IPS-18a (cell line): Measurements from ENCODE around the gene GLP2R.
"Not testable (repeated sequence)": the region's sequence is repeated elsewhere in the genome, so short reads cannot be mapped to it uniquely, and the experiment has no call there.

Experiments used
- H3K27ac ChIP-seq: one replicate; pipeline ENCODE4 v1.5.1; 2013; ENCODE audit warnings: low read length
- H3K27me3 ChIP-seq: one replicate; pipeline ENCODE4 v1.6.1; 2013; ENCODE audit warnings: mild to moderate bottlenecking, low read length; ENCODE audit not compliant: control insufficient read depth, insufficient read depth
- H3K36me3 ChIP-seq: one replicate; pipeline ENCODE4 v1.6.1; 2013; ENCODE audit warnings: low read depth, low read length; ENCODE audit not compliant: control insufficient read depth
- H3K4me1 ChIP-seq: one replicate; pipeline ENCODE4 v1.6.1; 2013; ENCODE audit warnings: low read depth, low read length; ENCODE audit not compliant: control insufficient read depth
- H3K4me3 ChIP-seq: one replicate; pipeline ENCODE4 v1.5.1; 2013; ENCODE audit warnings: low read length
- H3K9ac ChIP-seq: one replicate; pipeline ENCODE4 v1.6.1; 2013; ENCODE audit warnings: mild to moderate bottlenecking, low read length, moderate library complexity
- H3K9me3 ChIP-seq: one replicate; pipeline ENCODE4 v1.6.1; 2013; ENCODE audit warnings: low read depth, low read length; ENCODE audit not compliant: control insufficient read depth

Gene GLP2R

GRCh38 chr17:9825641-9826150 is at the start of gene GLP2R:
Gene GLP2R (plus strand): TSS chr17:9825924. CDS start chr17:9826064, 140 bp downstream.
- no peaks in the 10 kb centered on the region for H3K9me3 ChIP-seq
- H3K27me3 ChIP-seq: no peaks in the 10 kb centered on the region
- no peak within 1 kb of the TSS for H3K4me3 ChIP-seq
- H3K9ac ChIP-seq: no peak within 1 kb of the TSS
- H3K4me1 ChIP-seq: no peaks in the 10 kb centered on the region
- no peak within 1 kb of the TSS for H3K27ac ChIP-seq
- no peaks in the 10 kb centered on the region for H3K36me3 ChIP-seq

GRCh38 chr17:9776911-9777310 is 48.8 kb upstream of the GLP2R start:
- no peak overlapping the region for H3K9ac ChIP-seq
- peaks cover 3% of the 10 kb centered on the region for H3K4me1 ChIP-seq
- no peak overlapping the region for H3K4me3 ChIP-seq

GRCh38 chr17:9780552-9780951 is 45.2 kb upstream of the GLP2R start:
- H3K27ac ChIP-seq: no peak overlapping the region
- peaks cover 3% of the 10 kb centered on the region for H3K4me1 ChIP-seq
- H3K27me3 ChIP-seq: no peaks in the 10 kb centered on the region
- no peak overlapping the region for H3K4me3 ChIP-seq
- H3K9me3 ChIP-seq: no peaks in the 10 kb centered on the region
- H3K9ac ChIP-seq: no peak overlapping the region
- H3K36me3 ChIP-seq: no peaks in the 10 kb centered on the region

More at GRCh38 chr17:9776911-9777310, 48.8 kb upstream of the GLP2R start:
- Histone ChIP-seq H3K27me3 (no peaks in the 10 kb centered on the region), H3K36me3 (no peaks in the 10 kb centered on the region), H3K9me3 (no peaks in the 10 kb centered on the region), H3K27ac (no peak overlapping the region)

GRCh38 chr17:9783050-9783449 is 42.7 kb upstream of the GLP2R start:
- H3K36me3 ChIP-seq: no peaks in the 10 kb centered on the region
- no peaks in the 10 kb centered on the region for H3K4me1 ChIP-seq
- H3K4me3 ChIP-seq: no peak overlapping the region
- no peaks in the 10 kb centered on the region for H3K27me3 ChIP-seq
- H3K27ac ChIP-seq: no peak overlapping the region
- H3K9ac ChIP-seq: no peak overlapping the region
- no peaks in the 10 kb centered on the region for H3K9me3 ChIP-seq

- not testable (repeated sequence) for H3K4me3 ChIP-seq, H3K4me1 ChIP-seq, H3K9ac ChIP-seq
Observed at GRCh38 chr17:9783465-9783864, 42.3 kb upstream of the GLP2R start.

GRCh38 chr17:9784544-9784943 is 41.2 kb upstream of the GLP2R start:
- H3K36me3 ChIP-seq: no peaks in the 10 kb centered on the region
- no peak overlapping the region for H3K27ac ChIP-seq
- no peak overlapping the region for H3K4me3 ChIP-seq
- no peak overlapping the region for H3K9ac ChIP-seq
- no peaks in the 10 kb centered on the region for H3K4me1 ChIP-seq
- H3K27me3 ChIP-seq: no peaks in the 10 kb centered on the region
- H3K9me3 ChIP-seq: no peaks in the 10 kb centered on the region

More at GRCh38 chr17:9783465-9783864, 42.3 kb upstream of the GLP2R start:
- not testable (repeated sequence) for H3K27me3 ChIP-seq, H3K9me3 ChIP-seq, H3K36me3 ChIP-seq, H3K27ac ChIP-seq

GRCh38 chr17:9788601-9789000 is 37.1 kb upstream of the GLP2R start:
- Histone ChIP-seq H3K27ac (no peak overlapping the region), H3K9ac (no peak overlapping the region), H3K9me3 (no peaks in the 10 kb centered on the region), H3K4me3 (no peak overlapping the region), H3K4me1 (no peaks in the 10 kb centered on the region), H3K27me3 (no peaks in the 10 kb centered on the region), H3K36me3 (no peaks in the 10 kb centered on the region)

- Histone ChIP-seq H3K9ac (no peak overlapping the region), H3K27me3 (no peaks in the 10 kb centered on the region), H3K36me3 (no peaks in the 10 kb centered on the region), H3K9me3 (no peaks in the 10 kb centered on the region), H3K4me3 (no peak overlapping the region), H3K4me1 (no peaks in the 10 kb centered on the region), H3K27ac (no peak overlapping the region)
Observed at GRCh38 chr17:9790316-9790715, 35.4 kb upstream of the GLP2R start.

GRCh38 chr17:9790889-9791876 is 34.5 kb upstream of the GLP2R start, which contains the start of gene DHRS7C:
Gene DHRS7C (minus strand): TSS chr17:9791592. CDS start chr17:9791284, 308 bp downstream.
- Histone ChIP-seq H3K27ac (no peak within 1 kb of the TSS), H3K4me3 (no peak within 1 kb of the TSS), H3K27me3 (no peaks in the 10 kb centered on the region), H3K4me1 (no peaks in the 10 kb centered on the region), H3K9me3 (no peaks in the 10 kb centered on the region), H3K36me3 (no peaks in the 10 kb centered on the region), H3K9ac (no peak within 1 kb of the TSS)

GRCh38 chr17:9792181-9792840 is 33.4 kb upstream of the GLP2R start:
- no peaks in the 10 kb centered on the region for H3K4me1 ChIP-seq
- H3K27me3 ChIP-seq: no peaks in the 10 kb centered on the region
- no peaks in the 10 kb centered on the region for H3K36me3 ChIP-seq
- no peak overlapping the region for H3K27ac ChIP-seq
- no peak overlapping the region for H3K4me3 ChIP-seq
- no peaks in the 10 kb centered on the region for H3K9me3 ChIP-seq
- no peak overlapping the region for H3K9ac ChIP-seq

- H3K9me3 ChIP-seq: no peaks in the 10 kb centered on the region
- no peaks in the 10 kb centered on the region for H3K36me3 ChIP-seq
- no peak overlapping the region for H3K4me3 ChIP-seq
- H3K4me1 ChIP-seq: no peaks in the 10 kb centered on the region
- H3K9ac ChIP-seq: no peak overlapping the region
- no peak overlapping the region for H3K27ac ChIP-seq
- no peaks in the 10 kb centered on the region for H3K27me3 ChIP-seq
Observed at GRCh38 chr17:9798008-9798407, 27.7 kb upstream of the GLP2R start.
